T-helper 2 cell treated with Interferon-gamma antibody and Interleukin-4, amounts not matched to agents 5 μg/mL and 100 μg/mL, for 36 hours (primary cell): ENCODE data around the gene GALNT16.

Experiments used
- DNase-seq: peaks from one replicate; pipeline ENCODE4 v3.0.0; 2021; ENCODE audit warnings: low spot score
- H3K27ac Mint-ChIP-seq: one replicate; pipeline ENCODE4 v1.8.0; 2021; ENCODE audit warnings: mild to moderate bottlenecking, mixed read lengths
- H3K27me3 Mint-ChIP-seq: one replicate; pipeline ENCODE4 v1.8.0; 2021; ENCODE audit warnings: low read depth, mixed read lengths
- H3K36me3 Mint-ChIP-seq: one replicate; pipeline ENCODE4 v1.8.0; 2021; ENCODE audit warnings: low read depth, mixed read lengths
- H3K4me1 Mint-ChIP-seq: one replicate; pipeline ENCODE4 v1.8.0; 2021; ENCODE audit warnings: low read depth, mixed read lengths
- H3K4me3 Mint-ChIP-seq: one replicate; pipeline ENCODE4 v1.8.0; 2022; ENCODE audit warnings: mild to moderate bottlenecking, moderate library complexity, mixed read lengths
- H3K9me3 Mint-ChIP-seq: one replicate; pipeline ENCODE4 v1.8.0; 2021; ENCODE audit warnings: mixed read lengths

GALNT16 gene

DNA sequence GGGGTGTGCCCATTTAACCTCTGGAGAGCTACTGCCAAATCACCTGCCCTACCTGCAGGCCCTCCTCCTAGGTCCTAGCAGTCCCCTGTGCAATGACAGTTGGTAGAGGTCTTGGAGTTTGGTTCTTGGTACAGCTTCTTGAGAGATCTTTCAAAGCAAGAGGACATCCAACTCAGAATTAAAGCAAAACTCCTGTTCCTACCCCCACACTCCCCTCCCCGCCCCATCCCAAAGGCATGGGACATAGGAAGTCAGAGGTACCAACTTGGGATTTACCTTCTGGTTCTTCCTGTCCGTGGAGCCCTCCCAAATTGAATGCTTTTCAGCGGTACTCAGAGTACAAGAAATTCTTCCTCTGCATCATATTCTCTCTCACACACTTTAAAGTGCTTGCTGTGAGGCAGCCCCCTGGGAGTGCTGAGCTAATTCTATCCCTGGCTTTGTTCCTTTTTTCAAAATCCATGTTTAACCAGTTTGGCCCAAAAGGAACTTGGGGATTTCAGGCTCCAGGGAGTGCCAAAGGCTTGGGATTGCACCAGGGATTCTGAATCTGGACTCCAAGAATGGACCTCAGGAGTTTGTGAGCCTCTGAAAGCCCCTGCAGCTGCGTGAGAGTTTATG lies 40.8 kb downstream of the GALNT16 start:
- Mint-ChIP-seq H3K4me3 (no peak overlapping the region), H3K4me1 (no peaks in the 10 kb centered on the region), H3K27ac (no peak overlapping the region), H3K9me3 (no peaks in the 10 kb centered on the region), H3K27me3 (peaks cover 25% of the 10 kb centered on the region), H3K36me3 (no peaks in the 10 kb centered on the region)
- no peak for DNase-seq

DNA sequence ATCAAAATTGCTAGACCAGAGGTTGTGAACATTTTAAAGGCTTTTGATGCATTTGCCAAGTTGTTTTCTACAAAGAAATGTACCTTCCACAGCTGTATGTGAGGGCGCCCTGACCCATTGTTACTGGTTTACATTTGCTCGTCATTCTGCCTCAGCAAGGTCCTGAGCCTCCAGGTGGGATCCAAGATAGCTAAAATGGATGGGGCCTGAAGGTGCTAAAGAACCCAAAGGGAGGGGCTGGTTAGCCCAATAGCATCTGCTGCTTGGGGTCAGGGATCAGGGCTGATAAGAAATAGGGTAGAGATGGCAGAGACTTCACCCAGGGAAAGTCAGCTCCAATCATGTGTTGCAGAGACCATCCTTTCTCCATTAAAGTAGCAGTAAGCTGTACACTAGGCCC lies 43.1 kb downstream of the GALNT16 start:
- Mint-ChIP-seq H3K36me3 (no peaks in the 10 kb centered on the region), H3K9me3 (no peaks in the 10 kb centered on the region), H3K27ac (no peak overlapping the region), H3K4me1 (no peaks in the 10 kb centered on the region), H3K27me3 (peaks cover 43% of the 10 kb centered on the region), H3K4me3 (no peak overlapping the region)
- DNase-seq, result no peak

DNA sequence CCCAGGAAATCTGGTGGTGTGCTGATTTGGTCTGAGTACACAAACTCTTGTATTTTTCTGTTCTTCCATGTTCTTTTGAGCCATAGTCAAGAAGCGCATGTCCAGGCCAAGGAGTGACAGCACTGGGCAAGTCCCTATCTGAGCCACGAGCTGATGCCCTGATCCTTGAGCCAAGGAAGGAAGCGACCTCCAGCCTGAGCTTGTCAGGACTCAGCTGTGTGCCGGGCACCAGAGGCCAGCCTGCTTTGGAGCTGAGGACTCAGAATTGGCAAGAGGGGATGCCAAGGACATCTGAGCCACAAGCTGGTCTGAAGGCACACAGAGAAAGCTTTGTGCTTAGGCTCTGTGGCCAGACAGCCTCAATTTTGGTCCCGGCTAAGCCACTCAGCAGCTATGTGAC lies 52.6 kb downstream of the GALNT16 start:
- Mint-ChIP-seq H3K27ac (no peak overlapping the region), H3K4me3 (no peak overlapping the region), H3K27me3 (peaks cover 20% of the 10 kb centered on the region), H3K9me3 (no peaks in the 10 kb centered on the region), H3K4me1 (no peaks in the 10 kb centered on the region), H3K36me3 (no peaks in the 10 kb centered on the region)
- no peak for DNase-seq

DNA sequence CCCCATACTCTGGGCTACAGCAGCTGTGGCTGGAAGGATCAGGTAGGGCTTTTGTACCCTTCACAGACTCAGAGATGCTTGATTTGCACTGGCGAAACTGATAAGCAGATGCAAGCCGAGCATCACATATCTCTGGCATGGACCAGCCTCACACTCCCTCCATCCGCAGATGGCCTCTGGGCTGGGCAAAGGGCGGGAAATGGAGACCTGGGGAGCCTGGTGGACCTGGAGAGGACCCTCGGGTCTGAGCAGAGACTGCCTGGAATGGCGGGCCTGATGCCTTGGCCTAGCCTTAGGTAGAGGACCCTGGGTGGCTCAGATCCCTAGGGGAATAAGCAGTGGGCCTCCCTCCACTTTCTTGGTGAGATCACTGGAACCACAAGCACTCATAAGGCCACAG lies 53.2 kb downstream of the GALNT16 start:
- Mint-ChIP-seq H3K9me3 (no peaks in the 10 kb centered on the region), H3K4me3 (no peak overlapping the region), H3K36me3 (no peaks in the 10 kb centered on the region), H3K4me1 (no peaks in the 10 kb centered on the region), H3K27me3 (peaks cover 17% of the 10 kb centered on the region), H3K27ac (no peak overlapping the region)
- no peak for DNase-seq

DNA sequence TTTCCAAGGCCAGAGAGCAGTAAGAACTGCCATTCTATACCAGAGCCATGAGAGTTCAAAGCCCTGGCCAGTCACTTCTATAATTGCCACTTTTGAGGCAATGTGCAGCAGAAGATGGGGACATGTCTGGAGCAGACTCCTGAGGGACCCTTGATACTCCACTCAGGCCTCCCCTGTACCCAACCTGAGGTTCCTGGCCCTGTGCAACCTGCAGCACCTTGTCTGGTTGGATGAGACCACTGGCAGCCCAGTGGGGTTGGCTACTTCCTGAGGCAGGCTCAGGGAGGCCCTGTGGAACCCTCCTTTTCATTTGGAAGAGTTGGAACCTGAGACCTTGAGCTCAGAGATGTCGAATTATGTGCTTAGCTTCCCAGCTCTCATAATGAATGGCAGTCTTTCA lies 54.4 kb downstream of the GALNT16 start:
- H3K27me3 Mint-ChIP-seq, result peaks cover 14% of the 10 kb centered on the region
- no peak overlapping the region for H3K27ac Mint-ChIP-seq
- DNase-seq, result no peak
- H3K9me3 Mint-ChIP-seq, result no peaks in the 10 kb centered on the region
- H3K4me3 Mint-ChIP-seq, result no peak overlapping the region
- no peaks in the 10 kb centered on the region for H3K4me1 Mint-ChIP-seq
- H3K36me3 Mint-ChIP-seq, result no peaks in the 10 kb centered on the region

DNA sequence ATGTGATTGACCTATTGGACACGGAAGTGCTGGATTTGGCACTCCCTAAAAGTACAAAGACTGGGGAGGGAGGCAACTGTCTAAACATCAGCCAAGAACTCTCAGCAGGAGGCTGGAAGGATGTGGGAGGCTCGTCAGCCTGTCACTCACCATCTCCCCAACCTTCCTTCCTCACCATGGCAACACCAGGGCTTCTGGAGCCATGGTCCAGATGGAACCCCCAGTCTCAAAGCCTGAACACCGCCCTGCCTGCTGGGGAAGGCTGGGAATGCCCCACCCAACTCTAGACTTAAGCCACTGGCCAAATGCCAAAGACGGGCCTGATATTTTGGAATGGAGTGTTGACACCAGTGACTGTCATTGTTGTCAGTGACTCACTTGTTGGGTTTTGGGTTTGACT lies 55.3 kb downstream of the GALNT16 start:
- H3K9me3 Mint-ChIP-seq, result no peaks in the 10 kb centered on the region
- no peak overlapping the region for H3K4me3 Mint-ChIP-seq
- no peaks in the 10 kb centered on the region for H3K36me3 Mint-ChIP-seq
- no peaks in the 10 kb centered on the region for H3K4me1 Mint-ChIP-seq
- no peak overlapping the region for H3K27ac Mint-ChIP-seq
- peaks cover 9% of the 10 kb centered on the region for H3K27me3 Mint-ChIP-seq
- no peak for DNase-seq

DNA sequence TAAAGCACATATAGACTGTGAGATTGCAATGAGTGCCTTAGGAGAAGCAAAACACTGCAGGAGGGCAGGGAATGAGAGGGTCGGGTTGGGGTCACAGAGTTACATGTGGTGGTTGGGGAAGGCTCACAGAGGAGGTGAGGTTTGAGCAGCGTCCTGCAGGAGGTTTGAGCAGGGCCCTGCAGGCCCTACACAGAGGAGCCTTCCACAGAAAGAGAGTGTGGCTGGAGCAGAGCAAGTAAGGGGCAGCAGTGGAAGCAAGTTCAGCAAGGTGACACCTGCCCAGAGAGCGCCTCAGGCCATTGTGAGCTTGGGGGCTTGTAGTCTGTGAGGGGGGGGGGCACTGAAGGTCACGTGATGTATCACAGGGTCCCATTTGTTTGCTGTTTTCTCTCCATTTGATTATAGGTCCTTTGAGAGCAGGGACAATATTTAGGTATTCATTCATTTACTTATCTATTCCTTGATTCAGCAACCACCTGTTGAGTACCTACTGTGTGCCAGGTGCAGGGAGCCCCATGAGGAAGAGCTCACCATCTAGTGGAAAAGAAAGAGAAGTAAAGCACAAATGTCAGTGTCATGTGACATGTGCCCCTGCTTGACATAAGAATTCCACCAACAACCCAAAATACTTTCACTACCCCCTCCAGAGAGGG lies 56.6 kb downstream of the GALNT16 start:
- DNase-seq, result no peak

DNA sequence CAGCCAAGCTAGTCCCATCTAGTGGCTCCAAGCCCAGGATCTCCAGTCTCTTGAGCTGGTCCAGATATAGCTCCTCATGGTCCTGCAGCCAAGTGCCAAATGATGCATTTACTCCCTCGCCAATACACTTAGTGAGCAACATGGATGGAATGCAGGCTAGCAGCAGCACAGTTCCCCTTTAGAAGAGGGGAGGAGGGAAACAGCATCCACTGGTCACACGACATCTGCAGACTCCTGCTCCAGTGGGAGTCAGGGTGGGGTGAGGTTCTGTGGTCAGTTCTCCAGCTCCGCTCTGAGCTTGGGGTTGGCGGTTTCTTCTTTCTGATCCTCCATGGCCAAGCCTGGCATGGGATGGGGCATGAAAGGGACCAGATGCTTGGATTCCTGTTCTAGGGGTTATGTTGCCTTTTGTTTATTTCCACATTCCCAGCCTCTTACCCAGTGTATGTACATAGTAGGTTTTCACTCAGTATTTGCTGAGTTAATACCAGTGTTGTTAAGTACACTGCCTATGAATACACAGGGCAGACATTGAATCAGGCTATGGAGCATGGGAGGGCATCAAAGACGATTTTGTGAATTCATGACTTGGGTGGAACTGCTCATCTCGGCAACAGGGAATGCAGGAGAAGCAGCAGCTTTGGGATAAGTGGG lies 57.3 kb downstream of the GALNT16 start:
- no peaks in the 10 kb centered on the region for H3K4me1 Mint-ChIP-seq

More for the DNA sequence above, 56.6 kb downstream of the GALNT16 start:
- Mint-ChIP-seq H3K27ac (no peak overlapping the region), H3K4me3 (no peak overlapping the region), H3K27me3 (peaks cover 4% of the 10 kb centered on the region), H3K36me3 (no peaks in the 10 kb centered on the region), H3K4me1 (no peaks in the 10 kb centered on the region), H3K9me3 (no peaks in the 10 kb centered on the region)

DNA sequence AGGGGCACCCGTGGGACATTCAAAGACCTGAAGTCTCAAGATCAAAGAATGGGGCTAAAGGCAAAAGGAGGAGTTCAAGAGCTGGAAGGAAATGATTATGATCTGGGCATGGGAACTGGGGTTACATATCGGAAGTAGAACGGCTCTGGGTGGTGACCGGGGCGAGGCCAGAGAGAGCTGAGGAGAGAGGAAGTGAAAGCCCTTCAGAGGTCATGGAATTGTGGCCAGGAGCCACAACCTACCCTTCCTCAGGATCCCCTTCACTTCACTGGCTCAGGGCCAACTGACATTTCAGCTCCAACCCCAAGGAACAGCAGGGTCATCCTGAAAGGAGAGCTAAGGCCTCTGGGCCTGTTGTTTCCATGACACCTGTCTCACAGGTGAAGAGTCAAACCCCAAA lies 57.8 kb downstream of the GALNT16 start:
- no peaks in the 10 kb centered on the region for H3K36me3 Mint-ChIP-seq

More for the DNA sequence above, 57.3 kb downstream of the GALNT16 start:
- peaks cover 3% of the 10 kb centered on the region for H3K27me3 Mint-ChIP-seq
- H3K27ac Mint-ChIP-seq, result no peak overlapping the region
- no peak for DNase-seq
- H3K9me3 Mint-ChIP-seq, result no peaks in the 10 kb centered on the region
- no peak overlapping the region for H3K4me3 Mint-ChIP-seq
- no peaks in the 10 kb centered on the region for H3K36me3 Mint-ChIP-seq

DNA sequence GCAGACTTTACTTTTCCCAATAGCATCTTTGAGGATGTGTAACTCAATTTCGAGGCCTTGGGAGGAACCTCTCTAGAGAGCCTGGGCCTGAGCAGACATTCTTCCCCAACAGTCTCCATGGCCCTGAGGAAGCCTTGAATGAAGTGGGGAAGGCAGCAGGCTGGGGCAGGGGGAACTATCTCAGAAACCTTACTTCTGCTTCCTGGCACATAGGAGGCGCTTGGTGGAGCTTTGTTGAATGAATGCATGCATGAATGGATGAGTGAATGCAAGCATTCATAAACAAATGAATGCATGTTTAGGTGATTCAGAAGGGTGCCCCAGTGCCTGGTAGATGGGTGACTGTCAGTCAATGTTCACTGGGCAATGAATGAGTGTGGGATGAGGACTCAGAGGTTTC lies 58.3 kb downstream of the GALNT16 start:
- no peak overlapping the region for H3K27ac Mint-ChIP-seq
- peaks cover 3% of the 10 kb centered on the region for H3K27me3 Mint-ChIP-seq
- H3K4me1 Mint-ChIP-seq, result no peaks in the 10 kb centered on the region
- no peak for DNase-seq
- no peaks in the 10 kb centered on the region for H3K36me3 Mint-ChIP-seq
- H3K4me3 Mint-ChIP-seq, result no peak overlapping the region
- H3K9me3 Mint-ChIP-seq, result no peaks in the 10 kb centered on the region

More for the DNA sequence above, 57.8 kb downstream of the GALNT16 start:
- no peaks in the 10 kb centered on the region for H3K9me3 Mint-ChIP-seq
- DNase-seq, result no peak
- H3K4me3 Mint-ChIP-seq, result no peak overlapping the region
- no peaks in the 10 kb centered on the region for H3K4me1 Mint-ChIP-seq
- H3K27ac Mint-ChIP-seq, result no peak overlapping the region
- H3K27me3 Mint-ChIP-seq, result peaks cover 3% of the 10 kb centered on the region

DNA sequence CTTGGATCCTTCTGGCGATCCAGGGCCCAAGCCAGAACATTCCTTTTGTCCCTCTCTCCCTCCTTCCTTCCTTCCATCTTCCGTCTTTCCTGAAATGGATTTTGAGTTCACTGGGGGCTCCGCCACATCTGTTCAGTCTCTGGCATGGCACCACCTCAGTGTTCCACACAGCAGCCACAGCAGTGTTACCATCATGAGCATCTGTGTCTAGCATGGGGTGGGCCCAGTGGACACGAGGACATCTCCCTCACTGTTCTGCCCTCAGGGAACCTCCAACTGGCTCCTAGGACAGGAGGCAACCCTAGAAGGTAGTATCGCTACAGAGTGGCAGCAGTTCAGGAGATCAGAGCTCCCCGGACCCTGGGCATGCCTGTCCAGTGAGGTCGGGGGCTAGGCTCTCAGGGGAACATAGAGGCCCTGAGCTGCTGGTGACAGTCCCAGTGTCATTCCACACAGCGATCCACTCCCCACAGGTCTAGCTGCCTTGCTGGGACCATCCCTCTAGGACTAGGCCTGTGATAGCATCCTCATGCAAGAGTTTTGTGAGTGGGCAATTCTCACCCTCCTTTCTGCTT lies 59.0 kb downstream of the GALNT16 start:
- Mint-ChIP-seq H3K27me3 (peaks cover 3% of the 10 kb centered on the region), H3K4me3 (no peak overlapping the region), H3K9me3 (no peaks in the 10 kb centered on the region), H3K27ac (no peak overlapping the region), H3K36me3 (no peaks in the 10 kb centered on the region), H3K4me1 (no peaks in the 10 kb centered on the region)
- no peak for DNase-seq

DNA sequence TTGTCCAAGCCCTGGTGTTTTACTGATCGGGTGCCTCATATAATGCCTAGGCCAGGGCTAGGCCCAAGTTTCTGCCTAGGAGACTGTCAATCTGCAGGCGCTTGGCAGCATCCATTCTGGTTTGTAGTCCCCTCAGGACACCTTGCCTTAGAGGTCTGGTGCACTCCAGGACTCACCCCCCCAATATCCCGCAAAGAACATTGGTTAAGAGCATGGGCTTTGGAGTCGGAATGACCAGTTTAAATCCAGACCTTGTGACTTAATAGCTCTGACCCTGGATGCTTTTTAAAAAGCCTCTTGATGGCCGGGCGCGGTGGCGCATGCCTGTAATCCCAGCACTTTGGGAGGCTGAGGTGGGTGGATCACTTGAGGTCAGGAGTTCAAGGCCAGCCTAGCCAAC lies 60.0 kb downstream of the GALNT16 start:
- no peak for DNase-seq
- Mint-ChIP-seq H3K4me1 (no peaks in the 10 kb centered on the region), H3K27me3 (peaks cover 3% of the 10 kb centered on the region), H3K4me3 (no peak overlapping the region), H3K27ac (no peak overlapping the region), H3K9me3 (no peaks in the 10 kb centered on the region), H3K36me3 (no peaks in the 10 kb centered on the region)

DNA sequence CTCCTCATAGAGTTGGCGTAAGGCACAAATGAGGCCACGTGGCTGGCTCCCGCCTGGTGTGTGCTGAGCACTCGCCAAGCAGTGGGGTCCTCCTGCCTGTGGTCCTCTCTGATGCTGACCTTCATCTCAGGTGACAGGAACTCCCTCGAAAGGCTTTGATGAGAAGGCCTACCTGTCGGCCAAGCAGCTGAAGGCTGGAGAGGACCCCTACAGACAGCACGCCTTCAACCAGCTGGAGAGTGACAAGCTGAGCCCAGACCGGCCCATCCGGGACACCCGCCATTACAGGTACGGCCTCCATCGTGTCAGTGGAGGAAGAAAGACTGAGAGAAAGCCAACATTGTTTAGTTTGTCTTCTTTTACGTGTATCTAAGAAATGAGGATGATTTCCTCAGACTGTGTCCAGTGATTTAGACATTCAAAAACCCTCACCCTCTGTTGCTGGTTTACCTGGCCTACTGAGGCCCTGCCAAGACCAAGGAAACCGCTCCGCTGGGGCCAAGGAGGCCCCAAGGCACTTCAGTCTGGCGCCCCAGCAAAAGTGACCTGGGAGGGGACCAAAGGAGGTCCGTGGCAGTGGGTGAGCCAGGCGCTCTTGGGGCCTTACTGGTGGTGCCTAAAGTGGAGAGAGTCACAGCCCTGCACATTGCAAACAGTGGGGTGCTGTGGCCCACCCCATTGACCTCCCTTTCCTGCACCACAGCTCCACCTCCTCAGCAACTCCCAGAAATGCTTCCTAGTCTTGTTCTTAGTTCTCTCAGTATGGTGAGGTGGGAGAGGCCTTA lies 60.8 kb downstream of the GALNT16 start:
- Mint-ChIP-seq H3K4me3 (no peak overlapping the region), H3K4me1 (no peaks in the 10 kb centered on the region), H3K36me3 (no peaks in the 10 kb centered on the region), H3K27ac (no peak overlapping the region), H3K9me3 (no peaks in the 10 kb centered on the region), H3K27me3 (peaks cover 3% of the 10 kb centered on the region)
- DNase-seq, result no peak
